H9 (cell line): Measurements from ENCODE around the gene HRH1. TPM values are rescaled to one million over a fixed set of nuclear protein-coding genes. Genes with fewer than 3 reads are reported as not detected.
A peak's percentile ranks its signal among the peaks of the same experiment; 100 is the strongest.

ENCODE experiments used
- DNase-seq: peaks from one replicate; pipeline ENCODE4 v3.0.0-alpha.2; 2017
- H2AFZ ChIP-seq: one replicate; pipeline ENCODE4 v1.6.1; 2013; ENCODE audit warnings: mild to moderate bottlenecking, low read length, control low read depth, moderate library complexity
- H2AK5ac ChIP-seq: 2 replicates; pipeline ENCODE4 v1.6.1; 2013; ENCODE audit warnings: low read length, control low read depth, mixed read lengths; ENCODE audit not compliant: insufficient read length
- H2BK120ac ChIP-seq: one replicate; pipeline ENCODE4 v1.6.1; 2013; ENCODE audit warnings: low read depth, mild to moderate bottlenecking, low read length, control low read depth, inconsistent platforms; ENCODE audit not compliant: poor library complexity, severe bottlenecking
- H2BK12ac ChIP-seq: 2 replicates; pipeline ENCODE4 v1.6.1; 2013; ENCODE audit warnings: low read length, control low read depth, mixed read lengths, low read depth; ENCODE audit not compliant: insufficient read length
- H2BK15ac ChIP-seq: 2 replicates; pipeline ENCODE4 v1.6.1; 2013; ENCODE audit warnings: low read depth, low read length, control low read depth
- H2BK20ac ChIP-seq: one replicate; pipeline ENCODE4 v1.6.1; 2013; ENCODE audit warnings: low read depth, mild to moderate bottlenecking, low read length, control low read depth, inconsistent platforms; ENCODE audit not compliant: poor library complexity, severe bottlenecking
- H2BK5ac ChIP-seq: 2 replicates; pipeline ENCODE4 v1.6.1; 2013; ENCODE audit warnings: low read length, control low read depth, mixed read lengths; ENCODE audit not compliant: insufficient read length
- H3K14ac ChIP-seq: 2 replicates; pipeline ENCODE4 v1.6.1; 2013; ENCODE audit warnings: low read length, control low read depth; ENCODE audit not compliant: insufficient read depth
- H3K18ac ChIP-seq: 2 replicates; pipeline ENCODE4 v1.6.1; 2013; ENCODE audit warnings: low read depth, mild to moderate bottlenecking, mixed read lengths, low read length, control low read depth; ENCODE audit not compliant: insufficient read length
- H3K23ac ChIP-seq: 2 replicates; pipeline ENCODE4 v1.6.1; 2013; ENCODE audit warnings: low read length, control low read depth, mixed read lengths, low read depth; ENCODE audit not compliant: insufficient read length
- H3K23me2 ChIP-seq: 2 replicates; pipeline ENCODE4 v1.6.1; 2013; ENCODE audit warnings: low read depth, mild to moderate bottlenecking, mixed read lengths, low read length, control low read depth; ENCODE audit not compliant: insufficient read length, poor library complexity, severe bottlenecking
- H3K27ac ChIP-seq: 2 replicates; pipeline ENCODE4 v1.5.1; 2013; ENCODE audit warnings: low read length, control low read depth, mixed read lengths, low read depth; ENCODE audit not compliant: insufficient read length
- H3K27me3 ChIP-seq: 2 replicates; pipeline ENCODE4 v1.6.1; 2013; ENCODE audit warnings: low read length, control low read depth, inconsistent platforms; ENCODE audit not compliant: insufficient read depth
- H3K4ac ChIP-seq: 2 replicates; pipeline ENCODE4 v1.6.1; 2013; ENCODE audit warnings: low read depth, mild to moderate bottlenecking, control low read depth, inconsistent platforms, low read length, moderate library complexity
- H3K4me1 ChIP-seq: 2 replicates; pipeline ENCODE4 v1.6.1; 2013; ENCODE audit warnings: low read length, control low read depth, inconsistent platforms; ENCODE audit not compliant: insufficient read depth
- H3K4me2 ChIP-seq: 2 replicates; pipeline ENCODE4 v1.6.1; 2013; ENCODE audit warnings: low read length, control low read depth, mixed read lengths; ENCODE audit not compliant: insufficient read length, insufficient read depth
- H3K56ac ChIP-seq: 2 replicates; pipeline ENCODE4 v1.6.1; 2013; ENCODE audit warnings: low read depth, mild to moderate bottlenecking, mixed read lengths, low read length, control low read depth; ENCODE audit not compliant: insufficient read length
- H3K79me1 ChIP-seq: 2 replicates; pipeline ENCODE4 v1.6.1; 2013; ENCODE audit warnings: low read depth, mild to moderate bottlenecking, moderate library complexity, low read length, control low read depth, inconsistent platforms; ENCODE audit not compliant: insufficient read depth, poor library complexity, severe bottlenecking
- H3K79me2 ChIP-seq: 2 replicates; pipeline ENCODE4 v1.6.1; 2013; ENCODE audit warnings: low read length, control low read depth, inconsistent platforms; ENCODE audit not compliant: insufficient read depth
- H3K9ac ChIP-seq: 2 replicates; pipeline ENCODE4 v1.6.1; 2013; ENCODE audit warnings: low read length, control low read depth, mixed read lengths; ENCODE audit not compliant: insufficient read length; ENCODE audit errors: extremely low read depth
- H3K9me3 ChIP-seq: one replicate; pipeline ENCODE4 v1.6.1; 2013; ENCODE audit warnings: low read depth, low read length, inconsistent platforms; ENCODE audit not compliant: control insufficient read depth
- H3T11ph ChIP-seq: one replicate; pipeline ENCODE4 v1.6.1; 2013; ENCODE audit warnings: mild to moderate bottlenecking, low read length, control low read depth, inconsistent platforms
- H4K20me1 ChIP-seq: one replicate; pipeline ENCODE4 v1.6.1; 2013; ENCODE audit not compliant: control insufficient read depth, insufficient read length, insufficient read depth
- H4K5ac ChIP-seq: 2 replicates; pipeline ENCODE4 v1.6.1; 2013; ENCODE audit warnings: low read depth, mild to moderate bottlenecking, mixed read lengths, low read length, control low read depth; ENCODE audit not compliant: insufficient read length
- H4K8ac ChIP-seq: replicated peaks from 2 replicates; pipeline ENCODE4 v1.6.1; 2013; ENCODE audit warnings: low read length, control low read depth, mixed read lengths, low read depth; ENCODE audit not compliant: insufficient read length
- H4K91ac ChIP-seq: 2 replicates; pipeline ENCODE4 v1.6.1; 2013; ENCODE audit warnings: low read depth, mild to moderate bottlenecking, moderate library complexity, mixed read lengths, low read length, control low read depth; ENCODE audit not compliant: insufficient read length
- H3K27ac Mint-ChIP-seq, 3 experiments: 2 replicates in 2 of 3; 3 replicates in 1 of 3; pipeline ENCODE4 v1.8.0; 2020 to 2021; ENCODE audit warnings: mixed read lengths in 3 of 3, mild to moderate bottlenecking in 1 of 3, moderate library complexity in 1 of 3
- H3K27me3 Mint-ChIP-seq: 2 replicates; pipeline ENCODE4 v1.8.0; 2021; ENCODE audit warnings: low read depth, mild to moderate bottlenecking, moderate library complexity, mixed read lengths
- H3K36me3 Mint-ChIP-seq, 3 experiments: 2 replicates in 2 of 3; 3 replicates in 1 of 3; pipeline ENCODE4 v1.8.0; 2020 to 2021; ENCODE audit warnings: low read depth in 3 of 3, mixed read lengths in 3 of 3; ENCODE audit not compliant: insufficient read depth in 1 of 3
- H3K4me1 Mint-ChIP-seq, 2 experiments: 2 replicates each; pipeline ENCODE4 v1.8.0; 2020; ENCODE audit warnings: mixed read lengths in 2 of 2
- H3K4me3 Mint-ChIP-seq, 2 experiments: 2 replicates in 1 of 2; 3 replicates in 1 of 2; pipeline ENCODE4 v1.8.0; 2020 to 2021; ENCODE audit warnings: mild to moderate bottlenecking in 2 of 2, mixed read lengths in 2 of 2, moderate library complexity in 1 of 2
- H3K9me3 Mint-ChIP-seq, 2 experiments: 2 replicates in 1 of 2; 3 replicates in 1 of 2; pipeline ENCODE4 v1.8.0; 2020; ENCODE audit warnings: mild to moderate bottlenecking in 2 of 2, mixed read lengths in 2 of 2, moderate library complexity in 1 of 2
- CTCF ChIP-seq: fragments of 200-600 bp; sonication (generic); conservative IDR thresholded peaks from 3 replicates; pipeline ENCODE4 v1.8.0; 2021; ENCODE audit warnings: antibody characterized with exemption, mild to moderate bottlenecking
- WGBS: extraction: QIAGEN DNeasy Blood & Tissue Kit; methylation state at CpG from one replicate; pipeline ENCODE4 v1.1.7; 2013; ENCODE audit warnings: missing lambda C conversion rate, low lambda C conversion rate, mixed read lengths; ENCODE audit not compliant: insufficient read length; ENCODE audit errors: extremely low coverage; 5-methylcytosine and 5-hydroxymethylcytosine counted together
- total RNA-seq: library from RNA; stranded (reverse); gene quantifications from 2 replicates; pipeline ENCODE4 v1.2.1, GENCODE V29; 2021

The HRH1 gene
- total RNA-seq, 1 experiment from 2014 or later: 0.74 TPM

- no peaks in the 10 kb centered on the region for H3K23me2 ChIP-seq
- H2BK20ac ChIP-seq: no peak overlapping the region
- H4K5ac ChIP-seq: no peak overlapping the region
- H3K14ac ChIP-seq: no peak overlapping the region
- H2BK12ac ChIP-seq: no peak overlapping the region
- WGBS: no CpG with 5 or more reads among the region's 11 CpGs
- no peak overlapping the region for H2BK15ac ChIP-seq
- H3K27ac ChIP-seq: no peak overlapping the region
- no peaks in the 10 kb centered on the region for H3K36me3 Mint-ChIP-seq
- DNase-seq: no peak
- no peaks in the 10 kb centered on the region for H3K4me1 Mint-ChIP-seq
- H3K27me3 ChIP-seq: no peaks in the 10 kb centered on the region
- no peaks in the 10 kb centered on the region for H3K9me3 ChIP-seq
- H3K27ac Mint-ChIP-seq: no peak overlapping the region
- no peak overlapping the region for H3K4ac ChIP-seq
- H3K27me3 Mint-ChIP-seq: peaks cover 25% of the 10 kb centered on the region
- no peak overlapping the region for H2BK5ac ChIP-seq
- H3K9me3 Mint-ChIP-seq: no peaks in the 10 kb centered on the region
- no peak overlapping the region for H3K56ac ChIP-seq
- H3T11ph ChIP-seq: no peak overlapping the region
- H4K20me1 ChIP-seq: no peaks in the 10 kb centered on the region
- TF ChIP-seq CTCF: peak; percentile 36; the same call in 2 of the 3 replicates
- no peak overlapping the region for H2BK120ac ChIP-seq
- no peaks in the 10 kb centered on the region for H3K79me1 ChIP-seq
- H2AK5ac ChIP-seq: no peak overlapping the region
- H4K8ac ChIP-seq: no peak overlapping the region
- H3K4me2 ChIP-seq: no peak overlapping the region
- no peaks in the 10 kb centered on the region for H3K4me1 ChIP-seq
- H2AFZ ChIP-seq: no peak overlapping the region
- H3K18ac ChIP-seq: no peak overlapping the region
- no peak overlapping the region for H3K9ac ChIP-seq
- no peak overlapping the region for H4K91ac ChIP-seq
- no peaks in the 10 kb centered on the region for H3K79me2 ChIP-seq
- no peak overlapping the region for H3K23ac ChIP-seq
- H3K4me3 Mint-ChIP-seq: no peak overlapping the region
Measured at GRCh38 chr3:11258958-11259357, 104.7 kb downstream of the HRH1 start.
